H1 (cell line): Measurements from ENCODE around the gene ANO6. TPM values are rescaled to one million over a fixed set of nuclear protein-coding genes. Genes with fewer than 3 reads are reported as not detected.

Experiments
- CTCF ChIA-PET: fragments of 300-600 bp; sonication (Branson Sonifier 250); formaldehyde crosslinking; loops from one replicate; lab custom pipeline; 2021; ENCODE audit not compliant: partially characterized antibody; lab: Charles Lee
- POLR2A ChIA-PET: fragments of 300-600 bp; sonication (Branson Sonifier 250); formaldehyde crosslinking; loops from one replicate; lab custom pipeline; 2021; ENCODE audit warnings: inconsistent platforms; ENCODE audit not compliant: partially characterized antibody; lab: Charles Lee
- DNase-seq, 2 experiments: peaks; one replicate each; pipeline versions ENCODE4 v3.0.0 to v3.0.0-alpha.2; 2010 to 2022; ENCODE audit warnings: low spot score in 2 of 2, low read depth in 1 of 2, mixed read lengths in 1 of 2
- FAIRE-seq: peaks from 2 replicates; lab custom pipeline; 2011; peaks lifted over from hg19 to GRCh38; lab: Jason Lieb, UNC
- H2AFZ ChIP-seq: 2 replicates; pipeline ENCODE4 v1.8.1; 2012; ENCODE audit warnings: low read length, inconsistent platforms
- H2AK5ac ChIP-seq: 2 replicates; pipeline ENCODE4 v1.6.1; 2013; ENCODE audit warnings: low read depth, low read length
- H2BK120ac ChIP-seq: replicated peaks from 2 replicates; pipeline ENCODE3; 2013; ENCODE audit warnings: low read depth, low read length, inconsistent platforms
- H2BK12ac ChIP-seq: 2 replicates; pipeline ENCODE4 v1.6.1; 2013; ENCODE audit warnings: low read depth, low read length
- H2BK15ac ChIP-seq: 2 replicates; pipeline ENCODE4 v1.6.1; 2013; ENCODE audit warnings: low read length
- H2BK20ac ChIP-seq: 2 replicates; pipeline ENCODE4 v1.6.1; 2013; ENCODE audit warnings: low read length
- H2BK5ac ChIP-seq: 2 replicates; pipeline ENCODE4 v1.6.1; 2013; ENCODE audit warnings: low read depth, low read length
- H3K14ac ChIP-seq: 2 replicates; pipeline ENCODE4 v1.6.1; 2013; ENCODE audit warnings: inconsistent platforms; ENCODE audit not compliant: insufficient read length
- H3K18ac ChIP-seq: 2 replicates; pipeline ENCODE4 v1.6.1; 2013; ENCODE audit warnings: low read length; ENCODE audit errors: extremely low read depth
- H3K23ac ChIP-seq: 2 replicates; pipeline ENCODE4 v1.6.1; 2013; ENCODE audit warnings: inconsistent platforms; ENCODE audit not compliant: insufficient read length
- H3K23me2 ChIP-seq: 2 replicates; pipeline ENCODE4 v1.6.1; 2013; ENCODE audit warnings: low read depth, low read length
- H3K27ac ChIP-seq: 2 replicates; pipeline ENCODE4 v1.6.1; 2011; ENCODE audit warnings: low read depth, low read length, inconsistent platforms
- H3K27me3 ChIP-seq, 4 experiments: replicated peaks in 1 of 4; 1 replicate in 1 of 4; 2 replicates in 3 of 4; pipeline versions ENCODE4 v1.6.1 to v1.8.1; 2011 to 2013; ENCODE audit warnings: low read length in 3 of 4, mild to moderate bottlenecking in 3 of 4, inconsistent platforms in 2 of 4, mixed read lengths in 2 of 4, moderate library complexity in 1 of 4; ENCODE audit not compliant: control insufficient read depth in 3 of 4, insufficient read depth in 3 of 4; ENCODE audit errors: extremely low read depth in 1 of 4
- H3K36me3 ChIP-seq, 4 experiments: 2 replicates each; pipeline versions ENCODE4 v1.6.1 to v1.8.1; 2011 to 2013; ENCODE audit warnings: mild to moderate bottlenecking in 4 of 4, low read length in 3 of 4, moderate library complexity in 2 of 4, control low read depth in 1 of 4, inconsistent platforms in 1 of 4; ENCODE audit not compliant: insufficient read depth in 4 of 4, control insufficient read depth in 2 of 4
- H3K4ac ChIP-seq: replicated peaks from 2 replicates; pipeline ENCODE3; 2013; ENCODE audit warnings: low read length, low read depth, mixed read lengths, inconsistent platforms; ENCODE audit not compliant: insufficient read length
- H3K4me1 ChIP-seq, 4 experiments: replicated peaks in 1 of 4; 1 replicate in 1 of 4; 2 replicates in 3 of 4; pipeline versions ENCODE4 v1.6.1 to v1.8.1; 2011 to 2013; ENCODE audit warnings: low read length in 3 of 4, inconsistent platforms in 2 of 4, mixed read lengths in 1 of 4; ENCODE audit not compliant: insufficient read depth in 4 of 4, control insufficient read depth in 3 of 4
- H3K4me2 ChIP-seq, 2 experiments: 2 replicates each; pipeline versions ENCODE4 v1.6.1 to v1.8.1; 2011 to 2013; ENCODE audit warnings: low read depth in 2 of 2, low read length in 2 of 2, control low read depth in 1 of 2, inconsistent platforms in 1 of 2, mild to moderate bottlenecking in 1 of 2; ENCODE audit not compliant: insufficient read depth in 1 of 2
- H3K4me3 ChIP-seq, 4 experiments: fragments of 200-600, 300-600 bp in 1 of 4; sonication (generic), shearing (Covaris generic), sonication (Bioruptor Twin) in 1 of 4; 2 replicates each; pipeline versions ENCODE4 v1.5.1 to v1.8.1; 2011 to 2016; ENCODE audit warnings: low read length in 4 of 4, low read depth in 3 of 4, control low read depth in 2 of 4, inconsistent platforms in 2 of 4, mild to moderate bottlenecking in 2 of 4, mixed read lengths in 1 of 4, moderate library complexity in 1 of 4; ENCODE audit not compliant: insufficient read depth in 2 of 4; ENCODE audit errors: extremely low read depth in 1 of 4
- H3K56ac ChIP-seq: replicated peaks from 2 replicates; pipeline ENCODE3; 2013; ENCODE audit warnings: low read depth, mild to moderate bottlenecking, mixed read lengths, low read length, inconsistent platforms; ENCODE audit not compliant: insufficient read length
- H3K79me1 ChIP-seq: 2 replicates; pipeline ENCODE4 v1.6.1; 2013; ENCODE audit warnings: low read depth, low read length, control low read depth
- H3K79me2 ChIP-seq, 2 experiments: 2 replicates each; pipeline versions ENCODE4 v1.6.1 to v1.8.1; 2012 to 2013; ENCODE audit warnings: low read length in 2 of 2, mild to moderate bottlenecking in 2 of 2, inconsistent platforms in 1 of 2; ENCODE audit not compliant: insufficient read depth in 2 of 2, control insufficient read depth in 1 of 2
- H3K9ac ChIP-seq, 4 experiments: replicated peaks in 1 of 4; 1 replicate in 1 of 4; 2 replicates in 3 of 4; pipeline versions ENCODE4 v1.6.1 to v1.8.1; 2011 to 2013; ENCODE audit warnings: low read depth in 3 of 4, low read length in 3 of 4, control low read depth in 2 of 4, mild to moderate bottlenecking in 2 of 4, moderate library complexity in 2 of 4, inconsistent platforms in 1 of 4; ENCODE audit errors: extremely low read depth in 1 of 4
- H3K9me3 ChIP-seq, 2 experiments: 2 replicates each; pipeline versions ENCODE4 v1.6.1 to v1.8.1; 2012 to 2013; ENCODE audit warnings: mild to moderate bottlenecking in 2 of 2, moderate library complexity in 2 of 2, control low read depth in 1 of 2, inconsistent platforms in 1 of 2, low read depth in 1 of 2, low read length in 1 of 2, mixed read lengths in 1 of 2; ENCODE audit not compliant: insufficient read depth in 2 of 2
- H4K20me1 ChIP-seq, 2 experiments: replicated peaks in 1 of 2; 2 replicates each; pipeline versions ENCODE3 to v1.8.1; 2011 to 2013; ENCODE audit warnings: inconsistent platforms in 2 of 2, low read length in 2 of 2, mild to moderate bottlenecking in 1 of 2; ENCODE audit not compliant: insufficient read depth in 2 of 2, control insufficient read depth in 1 of 2
- H4K5ac ChIP-seq: 2 replicates; pipeline ENCODE4 v1.6.1; 2013; ENCODE audit warnings: low read length, low read depth, mixed read lengths, inconsistent platforms; ENCODE audit not compliant: insufficient read length
- H4K8ac ChIP-seq: 2 replicates; pipeline ENCODE4 v1.8.0; 2013; ENCODE audit warnings: mild to moderate bottlenecking, moderate library complexity, low read length, inconsistent platforms; ENCODE audit not compliant: insufficient read depth; ENCODE audit errors: extremely low read depth
- H4K91ac ChIP-seq: replicated peaks from 2 replicates; pipeline ENCODE3; 2013; ENCODE audit warnings: low read length, mixed read lengths, inconsistent platforms; ENCODE audit not compliant: insufficient read length
- CEBPB ChIP-seq: IDR thresholded peaks from 2 replicates; pipeline ENCODE4 v1.6.1; 2012; ENCODE audit warnings: low read depth, low read length
- RAD21 ChIP-seq, 2 experiments: IDR thresholded peaks in 1 of 2; conservative IDR thresholded peaks in 1 of 2; 2 replicates each; pipeline ENCODE4 v1.6.1; 2011; ENCODE audit warnings: low read depth in 2 of 2, low read length in 2 of 2, improper control_type of control experiment in 1 of 2, inconsistent platforms in 1 of 2, mild to moderate bottlenecking in 1 of 2, moderate library complexity in 1 of 2
- RNF2 ChIP-seq: fragments of 200-900, 300-1000 bp; sonication (generic); IDR thresholded peaks from 2 replicates; pipeline ENCODE4 v1.7.1; 2016; ENCODE audit warnings: borderline replicate concordance, low read depth, mild to moderate bottlenecking, antibody characterized with exemption, low read length; ENCODE audit not compliant: poor library complexity, severe bottlenecking; ENCODE audit errors: missing control alignments
- WGBS, 2 experiments: shearing (Covaris generic) in 1 of 2; methylation state at CpG; one replicate each; pipeline versions ENCODE4 v1.1.6 to v1.1.7; 2013 to 2015; ENCODE audit warnings: low lambda C conversion rate in 2 of 2, mixed read lengths in 2 of 2, inconsistent platforms in 1 of 2, low coverage in 1 of 2, missing lambda C conversion rate in 1 of 2; ENCODE audit not compliant: insufficient replicate concordance in 2 of 2, insufficient coverage in 1 of 2, insufficient read length in 1 of 2; ENCODE audit errors: extremely low coverage in 1 of 2, missing lambda C conversion rate in 1 of 2; 5-methylcytosine and 5-hydroxymethylcytosine counted together
- polyA plus RNA-seq, 7 experiments: library from polyadenylated mRNA; depleted of rRNA in 3 of 7; stranded (reverse) in 5 of 7; unstranded in 2 of 7; fragments of >200 nt in 5 of 7; fragments of 200-250 nt in 2 of 7; gene quantifications; 1 replicate in 5 of 7; 2 replicates in 1 of 7; 4 replicates in 1 of 7; pipeline versions ENCODE4 v1.2.1 to v1.2.3, GENCODE V29; 2011 to 2013; ENCODE audit warnings: missing spikeins in 2 of 7, mixed read lengths in 2 of 7
- total RNA-seq: library from RNA; stranded (reverse); fragmentation: NEBNext Ultra II Directional; extraction: Animal tissue kit (Norgen Biotek cat#: 25700); gene quantifications from 2 replicates; pipeline ENCODE4 v1.2.1, GENCODE V29; 2021

Gene ANO6
- total and polyA plus RNA-seq, 2 of the 8 experiments (the other 6 are each of a cell fraction or from before 2014, with no cell fraction given) = 15.1 to 39.7 TPM

DNA sequence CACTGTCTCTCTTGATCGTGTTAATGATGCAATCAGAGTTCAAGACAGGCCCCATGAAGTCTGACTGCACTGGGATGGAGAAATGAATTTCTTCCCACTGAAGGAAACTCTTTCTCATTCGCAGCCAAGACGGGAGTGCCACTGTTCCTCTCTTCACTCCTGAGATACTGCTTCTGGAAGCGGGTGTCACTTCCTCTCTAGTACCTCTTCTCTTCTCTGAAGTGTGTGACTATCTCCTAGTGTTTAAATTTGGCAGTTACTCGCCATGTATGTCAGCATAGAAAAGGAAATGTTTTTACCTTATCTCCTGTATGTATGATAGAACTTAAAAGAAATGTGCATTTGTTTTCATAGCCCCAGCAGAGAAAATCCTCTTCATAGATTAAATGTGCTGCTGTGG is 215.2 kb downstream of the ANO6 start:
- no peak for FAIRE-seq
- no peak overlapping the region for H3K56ac ChIP-seq
- H3K27me3 ChIP-seq = peaks cover 0 to 2% (median 0%) of the 10 kb centered on the region in 4 experiments; a peak in 2 of 7 replicates
- no peaks in the 10 kb centered on the region for H4K20me1 ChIP-seq
- no peak overlapping the region for H4K8ac ChIP-seq
- H3K79me2 ChIP-seq = no peaks in the 10 kb centered on the region
- H3K23me2 ChIP-seq = no peaks in the 10 kb centered on the region
- no peak overlapping the region for H3K9ac ChIP-seq
- H3K9me3 ChIP-seq = no peaks in the 10 kb centered on the region
- no peak overlapping the region for H3K4me3 ChIP-seq
- no peak overlapping the region for H2BK5ac ChIP-seq
- no peak overlapping the region for H2AK5ac ChIP-seq
- H2BK20ac ChIP-seq = no peak overlapping the region
- no peak overlapping the region; the same call in 1 of the 2 replicates for H2BK12ac ChIP-seq
- no peak overlapping the region for H3K4me2 ChIP-seq
- H3K4ac ChIP-seq = no peak overlapping the region
- H4K5ac ChIP-seq = no peak overlapping the region
- TF ChIP-seq RAD21 (IDR thresholded peaks at IDR 0.05 in 1 of 2, conservative IDR thresholded peaks at IDR 0.05 in 1 of 2; ENCODE audit: low read depth in 2 of 2, low read length in 2 of 2) (peak in 1 of 2 experiments; percentile 25; a peak in 1 of 4 replicates), RNF2 (no peak), CEBPB (no peak)
- TF ChIP-seq, all 59 proteins: peak for 1
- Histone ChIP-seq H3K18ac (no peak overlapping the region), H3K36me3 (peaks cover 0 to 5% (median 2%) of the 10 kb centered on the region in 4 experiments; a peak in 2 of 8 replicates), H3K14ac (no peak overlapping the region), H2BK15ac (no peak overlapping the region), H3K23ac (no peak overlapping the region), H3K4me1 (peaks cover 4 to 27% (median 11%) of the 10 kb centered on the region in 4 experiments; a peak in 5 of 7 replicates), H2BK120ac (no peak overlapping the region), H2AFZ (no peak overlapping the region), H4K91ac (no peak overlapping the region), H3K27ac (no peak overlapping the region), H3K79me1 (no peaks in the 10 kb centered on the region)
- no peak for DNase-seq
- WGBS, 2 experiments = 87% methylated on average over 5 of the region's 5 CpGs; no CpG with 5 or more reads in 1 of the 2 experiments
- CTCF ChIA-PET = no interaction called here
- POLR2A ChIA-PET = no interaction called here
